Hepatic stellate cell (primary cell): Measurements from ENCODE around the gene CCNDBP1.
A peak's percentile ranks its signal among the peaks of the same experiment; 100 is the strongest.
"Not testable (repeated sequence)": the region's sequence is repeated elsewhere in the genome, so short reads cannot be mapped to it uniquely, and the experiment has no call there.

Source experiments
- DNase-seq: peaks from one replicate; pipeline ENCODE4 v3.0.0; 2011; ENCODE audit warnings: low spot score

The CCNDBP1 gene

GRCh38 chr15:43218908-43219706, 33.9 kb downstream of the CCNDBP1 start:
- DNase-seq: no peak

GRCh38 chr15:43219929-43220928, 35.0 kb downstream of the CCNDBP1 start:
- DNase-seq: no peak

- no peak for DNase-seq
These were observed 35.8 kb downstream of the CCNDBP1 start, which contains the start of gene EPB42 for GRCh38 chr15:43220991-43221403. EPB42 (minus strand) TSS chr15:43221018; CDS start chr15:43220825, 193 bp downstream.

DNA sequence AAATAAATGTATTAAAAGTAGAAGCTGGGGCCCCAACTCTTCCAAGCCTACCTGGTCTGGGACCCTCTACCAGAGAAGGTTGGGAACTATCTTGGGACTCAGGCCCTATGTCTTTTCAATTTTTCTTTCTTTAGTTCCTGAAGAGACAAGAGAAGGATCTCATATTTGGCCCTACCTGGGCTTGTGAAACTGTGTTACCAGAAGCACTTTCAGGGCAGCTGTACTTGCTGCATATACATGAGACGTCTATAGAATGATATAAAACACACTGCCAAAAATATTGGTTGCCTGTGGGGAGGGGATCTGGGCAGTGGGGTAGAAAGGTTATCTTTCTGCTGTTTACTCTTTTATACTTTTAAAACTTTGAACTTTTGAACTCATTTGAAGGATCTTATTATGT, 36.2 kb downstream of the CCNDBP1 start:
- no peak for DNase-seq

DNA sequence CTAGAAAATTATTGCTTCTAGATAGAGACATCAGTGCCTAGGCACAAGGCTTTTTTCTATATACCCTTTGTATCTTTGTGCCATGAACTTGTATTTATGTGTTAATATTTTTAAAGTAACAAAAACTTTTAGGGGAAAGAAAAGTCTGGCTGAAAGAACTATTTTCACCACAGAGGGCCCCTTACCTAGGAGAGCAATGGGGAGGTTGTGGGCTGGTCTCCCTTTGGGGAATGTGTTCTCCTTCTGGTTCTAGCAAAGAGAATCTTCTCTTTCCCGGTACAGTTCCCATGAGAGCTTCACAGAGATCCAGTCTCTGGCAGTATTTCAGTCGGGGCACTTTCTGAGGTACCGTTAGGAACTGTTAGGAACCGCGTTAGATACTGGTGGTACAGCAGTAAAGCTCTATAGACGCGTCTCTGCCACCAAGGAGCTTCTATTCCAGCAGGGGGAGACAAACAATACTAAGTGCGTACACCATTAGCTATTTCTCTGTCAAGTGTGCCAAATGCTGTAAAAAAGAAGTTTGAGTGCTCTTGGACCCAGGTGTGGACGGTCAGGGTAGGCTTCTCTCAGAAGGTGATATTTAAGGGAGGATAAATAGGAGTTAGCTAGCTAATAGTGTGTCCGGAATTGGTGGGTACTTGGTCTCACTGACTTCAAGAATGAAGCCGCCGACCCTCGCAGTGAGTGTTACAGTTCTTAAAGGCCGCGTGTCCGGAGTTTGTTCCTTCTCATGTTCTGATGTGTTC, 40.2 kb downstream of the CCNDBP1 start:
- peak; percentile 61 for DNase-seq

GRCh38 chr15:43225950-43226255, 40.7 kb downstream of the CCNDBP1 start:
- DNase-seq: not testable (repeated sequence)

GRCh38 chr15:43226436-43227305, 41.5 kb downstream of the CCNDBP1 start:
- DNase-seq: no peak

GRCh38 chr15:43229977-43230376, 44.8 kb downstream of the CCNDBP1 start:
- DNase-seq: no peak

DNA sequence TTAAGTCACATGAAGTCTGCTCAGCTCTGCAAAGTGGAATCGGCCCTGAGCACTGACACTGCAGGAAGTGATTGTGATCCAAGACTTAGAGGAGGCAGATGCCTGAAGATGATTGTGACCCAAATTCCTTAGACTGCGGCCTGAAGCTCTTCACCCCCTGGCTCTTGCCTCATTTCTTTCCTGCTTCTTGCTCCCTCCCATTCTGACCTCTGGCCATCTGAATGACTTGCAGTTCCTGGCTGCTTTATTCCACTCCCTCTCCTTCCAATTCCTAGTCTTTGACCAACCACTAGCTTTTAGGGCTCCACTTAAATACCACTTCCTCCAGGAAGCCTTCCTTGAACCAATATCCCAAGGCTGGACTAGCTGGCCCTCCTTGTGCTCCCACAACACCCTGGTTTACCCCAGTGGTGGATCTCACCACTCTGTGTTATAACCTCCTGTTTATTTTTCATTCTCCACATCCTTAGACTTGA, 45.5 kb downstream of the CCNDBP1 start:
- DNase-seq: no peak

DNA sequence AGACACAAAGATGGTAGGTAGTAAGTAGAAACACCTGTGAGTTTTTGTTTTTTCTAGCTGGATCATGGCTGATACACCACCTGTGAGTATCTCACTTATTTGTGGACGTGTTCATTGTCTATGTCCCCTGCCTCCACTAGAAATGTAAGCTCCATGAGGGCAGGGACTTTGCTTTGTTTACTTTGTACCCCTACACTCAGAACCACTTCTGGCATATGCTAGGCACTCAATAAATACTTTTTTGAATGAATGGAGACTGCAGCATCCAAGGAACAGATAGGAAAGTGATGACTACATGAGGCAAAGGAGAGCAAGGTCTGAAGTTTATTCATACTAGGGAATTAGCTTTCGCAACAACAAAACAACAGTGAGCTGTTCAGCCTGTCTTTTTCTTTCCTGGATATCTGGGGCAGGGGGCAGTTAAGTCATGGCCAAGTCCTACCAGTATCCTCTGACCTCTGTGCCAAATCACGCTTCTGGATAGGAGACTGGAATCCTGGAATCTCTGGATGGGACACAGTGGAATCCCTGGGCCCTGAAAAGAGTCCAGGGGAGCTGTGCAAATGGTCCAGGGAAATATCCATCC, 47.2 kb downstream of the CCNDBP1 start:
- no peak for DNase-seq

DNA sequence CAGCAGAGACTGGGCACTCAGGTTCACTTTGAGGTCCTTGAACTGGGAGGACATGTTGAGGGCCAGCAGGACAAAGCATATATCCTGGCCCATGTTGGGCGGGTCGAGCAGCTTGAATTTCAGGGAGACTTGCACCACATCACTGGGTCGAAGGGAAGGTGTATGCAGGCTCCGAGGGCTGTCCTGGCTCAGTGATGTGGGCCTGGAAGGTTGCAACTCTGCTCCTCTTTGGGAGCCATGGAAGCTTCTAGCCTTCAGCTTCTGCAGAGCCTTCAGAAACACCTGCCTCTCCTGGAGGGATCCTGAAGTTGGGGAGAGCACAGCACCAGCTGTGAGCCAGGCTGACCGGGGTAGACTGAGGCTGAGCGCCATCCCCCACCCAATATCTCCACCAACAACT, 50.3 kb downstream of the CCNDBP1 start:
- no peak for DNase-seq

GRCh38 chr15:43237842-43238470, 52.8 kb downstream of the CCNDBP1 start:
- no peak for DNase-seq

- DNase-seq: no peak
These were observed 53.5 kb downstream of the CCNDBP1 start for GRCh38 chr15:43238671-43239131.

- DNase-seq: no peak
These were observed 54.7 kb downstream of the CCNDBP1 start for GRCh38 chr15:43239732-43240491.

DNA sequence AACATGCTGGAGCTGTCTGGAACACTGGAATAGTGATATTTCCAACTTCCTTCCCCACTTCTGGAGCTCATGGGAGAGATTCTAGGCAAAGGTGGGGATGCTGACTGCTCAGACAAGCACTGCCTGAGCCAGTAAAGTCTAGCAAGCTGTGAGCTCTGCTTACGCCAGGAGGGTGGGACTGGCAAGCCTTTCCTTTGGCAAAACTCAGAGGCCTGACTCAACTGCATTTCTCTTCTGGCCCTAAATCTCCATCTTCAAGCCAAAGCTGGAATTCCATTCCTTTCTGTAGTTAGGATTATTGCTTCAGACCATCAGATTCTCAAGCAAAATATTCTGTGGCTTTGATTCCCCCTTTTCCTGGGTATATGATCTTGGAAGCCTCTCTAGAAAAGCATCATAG, 55.9 kb downstream of the CCNDBP1 start:
- no peak for DNase-seq

- no peak for DNase-seq
These were observed 57.4 kb downstream of the CCNDBP1 start for GRCh38 chr15:43242616-43243015.

- DNase-seq: no peak
These were observed 57.9 kb downstream of the CCNDBP1 start for GRCh38 chr15:43243020-43243645.

- no peak for DNase-seq
These were observed 58.9 kb downstream of the CCNDBP1 start for GRCh38 chr15:43244092-43244491.

DNA sequence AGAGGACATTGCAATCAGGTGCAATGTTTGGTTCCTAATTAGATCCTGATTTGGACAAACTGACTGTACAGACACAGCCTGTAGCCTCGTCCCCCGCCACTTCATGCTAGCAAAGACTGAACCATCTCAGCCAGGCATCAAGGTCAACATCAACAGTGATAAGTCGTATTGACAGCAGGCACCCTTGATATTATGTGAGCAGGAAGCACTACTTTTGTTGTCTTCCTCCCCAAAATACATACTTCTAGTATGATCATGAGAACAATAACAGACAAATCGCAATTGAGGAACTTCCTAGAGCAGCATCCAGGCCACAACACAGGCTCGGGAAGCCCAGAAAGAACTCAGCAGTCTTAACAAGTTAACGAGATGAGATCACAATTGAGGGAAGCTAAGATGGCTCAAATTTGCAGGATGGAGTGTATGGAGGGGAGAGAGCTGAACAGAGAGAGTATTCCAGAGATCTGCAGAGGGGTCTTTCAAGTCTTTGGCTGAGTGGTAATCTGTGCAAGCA, 61.1 kb downstream of the CCNDBP1 start:
- DNase-seq: no peak
